MM.1S (cell line): ENCODE results near the gene HNRNPD.

Experiments
- DNase-seq: peaks from one replicate; pipeline ENCODE4 v3.0.0-alpha.2; 2015
- H2AFZ ChIP-seq: fragments of 300-600 bp; sonication (generic); 2 replicates; pipeline ENCODE4 v1.6.0; 2016; ENCODE audit warnings: antibody characterized with exemption, low read length
- H3F3A ChIP-seq: fragments of 300-600 bp; sonication (generic); 2 replicates; pipeline ENCODE4 v1.6.1; 2016; ENCODE audit warnings: mild to moderate bottlenecking, antibody characterized with exemption, low read length, moderate library complexity, mixed read lengths; ENCODE audit not compliant: insufficient read depth
- H3K27ac ChIP-seq: fragments of 300-600 bp; sonication (generic); 2 replicates; pipeline ENCODE4 v1.5.1; 2016; ENCODE audit warnings: mild to moderate bottlenecking, low read length
- H3K27me3 ChIP-seq: fragments of 300-600 bp; sonication (generic); replicated peaks from 2 replicates; pipeline ENCODE4 v1.6.0; 2016; ENCODE audit warnings: low read length; ENCODE audit not compliant: insufficient read depth
- H3K36me3 ChIP-seq: fragments of 300-600 bp; sonication (generic); replicated peaks from 2 replicates; pipeline ENCODE4 v1.6.1; 2016; ENCODE audit warnings: mild to moderate bottlenecking, low read length, mixed read lengths; ENCODE audit not compliant: insufficient read depth
- H3K4me1 ChIP-seq: fragments of 300-600 bp; sonication (generic); 2 replicates; pipeline ENCODE4 v1.6.1; 2016; ENCODE audit warnings: low read length, mixed read lengths
- H3K4me2 ChIP-seq: fragments of 300-600 bp; sonication (generic); 2 replicates; pipeline ENCODE4 v1.6.0; 2016; ENCODE audit warnings: low read depth, low read length
- H3K4me3 ChIP-seq: fragments of 300-600 bp; sonication (generic); 2 replicates; pipeline ENCODE4 v1.5.1; 2016; ENCODE audit warnings: low read length, mixed read lengths
- H3K79me2 ChIP-seq: fragments of 300-600 bp; sonication (generic); 2 replicates; pipeline ENCODE4 v1.6.1; 2016; ENCODE audit warnings: mixed run types, low read length, mixed read lengths
- H3K9ac ChIP-seq: fragments of 300-600 bp; sonication (generic); 2 replicates; pipeline ENCODE4 v1.6.1; 2016; ENCODE audit warnings: low read length, mixed read lengths
- H3K9me2 ChIP-seq: fragments of 300-600 bp; sonication (generic); replicated peaks from 2 replicates; pipeline ENCODE4 v1.6.1; 2016; ENCODE audit warnings: mild to moderate bottlenecking, low read length, mixed read lengths; ENCODE audit not compliant: insufficient read depth
- H3K9me3 ChIP-seq: fragments of 300-600 bp; sonication (generic); replicated peaks from 2 replicates; pipeline ENCODE4 v1.6.1; 2016; ENCODE audit warnings: mild to moderate bottlenecking, low read length, mixed read lengths; ENCODE audit not compliant: insufficient read depth
- H4K20me1 ChIP-seq: fragments of 300-600 bp; sonication (generic); 2 replicates; pipeline ENCODE4 v1.6.1; 2016; ENCODE audit warnings: mild to moderate bottlenecking, low read length, moderate library complexity, mixed read lengths; ENCODE audit not compliant: insufficient read depth
- CTCF ChIP-seq: fragments of 300-600 bp; sonication (generic); IDR thresholded peaks from 2 replicates; pipeline ENCODE4 v1.5.1; 2016; ENCODE audit warnings: antibody characterized with exemption, low read length, mixed read lengths
- EZH2 ChIP-seq: fragments of 300-600 bp; sonication (generic); optimal IDR thresholded peaks from 2 replicates; pipeline ENCODE3; 2017; ENCODE audit warnings: low read depth, mild to moderate bottlenecking, antibody characterized with exemption, low read length, mixed read lengths
- EZH2phosphoT487 ChIP-seq: fragments of 300-600 bp; sonication (generic); IDR thresholded peaks from 2 replicates; pipeline ENCODE4 v1.6.1; 2018; ENCODE audit warnings: antibody characterized with exemption, low read length

The HNRNPD gene

GRCh38 chr4:82402196-82402775 is 28.5 kb upstream of the HNRNPD start:
- Histone ChIP-seq H3K4me1 (no peaks in the 10 kb centered on the region), H3K4me3 (no peak overlapping the region), H4K20me1 (no peaks in the 10 kb centered on the region), H3K4me2 (no peak overlapping the region), H3K27ac (no peak overlapping the region), H3K36me3 (no peaks in the 10 kb centered on the region), H3K9me2 (no peaks in the 10 kb centered on the region), H3F3A (no peaks in the 10 kb centered on the region), H3K79me2 (no peaks in the 10 kb centered on the region), H3K9me3 (no peaks in the 10 kb centered on the region), H2AFZ (no peak overlapping the region), H3K27me3 (no peaks in the 10 kb centered on the region), H3K9ac (no peak overlapping the region)
- no peak for DNase-seq
- no peak for TF ChIP-seq CTCF
- no peak for TF ChIP-seq EZH2phosphoT487
- TF ChIP-seq EZH2 = no peak

- Histone ChIP-seq H3K27me3 (no peaks in the 10 kb centered on the region), H3K9ac (no peak overlapping the region), H3K9me3 (no peaks in the 10 kb centered on the region), H3K4me2 (no peak overlapping the region), H2AFZ (no peak overlapping the region), H4K20me1 (no peaks in the 10 kb centered on the region), H3F3A (no peaks in the 10 kb centered on the region), H3K27ac (no peak overlapping the region), H3K36me3 (no peaks in the 10 kb centered on the region), H3K9me2 (no peaks in the 10 kb centered on the region), H3K79me2 (no peaks in the 10 kb centered on the region), H3K4me3 (no peak overlapping the region), H3K4me1 (no peaks in the 10 kb centered on the region)
- DNase-seq = no peak
- TF ChIP-seq EZH2 (no peak), EZH2phosphoT487 (no peak), CTCF (no peak)
Measured at GRCh38 chr4:82401600-82401999, 27.8 kb upstream of the HNRNPD start.

- no peak overlapping the region for H3K4me2 ChIP-seq
- no peaks in the 10 kb centered on the region for H3K9me3 ChIP-seq
- no peak overlapping the region for H3K9ac ChIP-seq
- no peak overlapping the region for H3K4me3 ChIP-seq
- no peaks in the 10 kb centered on the region for H3K4me1 ChIP-seq
- no peaks in the 10 kb centered on the region for H3K9me2 ChIP-seq
- H3K79me2 ChIP-seq = no peaks in the 10 kb centered on the region
- no peak overlapping the region for H3K27ac ChIP-seq
- H2AFZ ChIP-seq = no peak overlapping the region
- no peak for TF ChIP-seq EZH2phosphoT487
- TF ChIP-seq CTCF = no peak
- no peak for TF ChIP-seq EZH2
- no peaks in the 10 kb centered on the region for H4K20me1 ChIP-seq
- H3K36me3 ChIP-seq = no peaks in the 10 kb centered on the region
- no peak for DNase-seq
- no peaks in the 10 kb centered on the region for H3K27me3 ChIP-seq
- H3F3A ChIP-seq = no peaks in the 10 kb centered on the region
Measured at GRCh38 chr4:82398263-82398662, 24.5 kb upstream of the HNRNPD start.
